Vagina (tissue), 2 donors: ENCODE results near the gene JAM3. TPM values are rescaled to one million over a fixed set of nuclear protein-coding genes. Genes with fewer than 3 reads are reported as not detected.

Experiments
- DNase-seq, 2 donors: peaks; one replicate each; pipeline ENCODE4 v3.0.0-alpha.2; 2017; ENCODE audit errors: extremely low spot score in 2 of 2
- H3K27ac ChIP-seq: fragments of 200-600 bp; sonication (generic); one replicate; pipeline ENCODE4 v1.5.1; 2019
- H3K27me3 ChIP-seq: fragments of 200-600 bp; sonication (generic); one replicate; pipeline ENCODE4 v1.5.1; 2019
- H3K36me3 ChIP-seq, 2 donors: fragments of 200-600 bp; sonication (generic); one replicate each; pipeline ENCODE4 v1.5.1; 2017 to 2019
- H3K4me1 ChIP-seq: fragments of 200-600 bp; sonication (generic); one replicate; pipeline ENCODE4 v1.5.1; 2019
- H3K4me3 ChIP-seq, 2 donors: fragments of 200-600 bp; sonication (generic); 1 replicate in 1 of 2; 2 replicates in 1 of 2; pipeline ENCODE4 v1.5.1; 2016 to 2019
- H3K9me3 ChIP-seq: fragments of 200-600 bp; sonication (generic); one replicate; pipeline ENCODE4 v1.5.1; 2019
- POLR2A ChIP-seq, 2 donors: fragments of 450-650 bp; IDR thresholded peaks; one replicate each; pipeline ENCODE4 v1.6.1; 2017; ENCODE audit warnings: antibody characterized with exemption in 2 of 2, mild to moderate bottlenecking in 2 of 2, moderate library complexity in 2 of 2
- POLR2AphosphoS5 ChIP-seq, 2 donors: sonication (generic); formaldehyde crosslinking; IDR thresholded peaks; one replicate each; pipeline ENCODE4 v1.9.0; 2017; ENCODE audit warnings: antibody characterized with exemption in 2 of 2, mild to moderate bottlenecking in 2 of 2, low read depth in 1 of 2; ENCODE audit not compliant: insufficient read depth in 1 of 2
- intact Hi-C: fragments of 100-400 bp; cut with DNase I; formaldehyde crosslinking; loops from one replicate; pipeline ENCODE4 v1.15.1; 2023
- total RNA-seq: library from RNA; depleted of rRNA; stranded (reverse); fragments of >200 nt; gene quantifications from one replicate; pipeline ENCODE4 v1.2.3, GENCODE V29; 2016
- TF ChIP-seq, protein P1 (sequence below), 3 experiments: fragments of 450-650 bp in 2 of 3; fragments of 200-600 bp in 1 of 3; sonication (generic) in 1 of 3; IDR thresholded peaks; one replicate each; pipeline ENCODE4 v1.5.1; 2017 to 2019; ENCODE audit warnings: antibody characterized with exemption in 3 of 3, mild to moderate bottlenecking in 2 of 3, moderate library complexity in 2 of 3

The JAM3 gene
- total RNA-seq, 1 donor from 2014 or later, result 31.7 TPM

DNA sequence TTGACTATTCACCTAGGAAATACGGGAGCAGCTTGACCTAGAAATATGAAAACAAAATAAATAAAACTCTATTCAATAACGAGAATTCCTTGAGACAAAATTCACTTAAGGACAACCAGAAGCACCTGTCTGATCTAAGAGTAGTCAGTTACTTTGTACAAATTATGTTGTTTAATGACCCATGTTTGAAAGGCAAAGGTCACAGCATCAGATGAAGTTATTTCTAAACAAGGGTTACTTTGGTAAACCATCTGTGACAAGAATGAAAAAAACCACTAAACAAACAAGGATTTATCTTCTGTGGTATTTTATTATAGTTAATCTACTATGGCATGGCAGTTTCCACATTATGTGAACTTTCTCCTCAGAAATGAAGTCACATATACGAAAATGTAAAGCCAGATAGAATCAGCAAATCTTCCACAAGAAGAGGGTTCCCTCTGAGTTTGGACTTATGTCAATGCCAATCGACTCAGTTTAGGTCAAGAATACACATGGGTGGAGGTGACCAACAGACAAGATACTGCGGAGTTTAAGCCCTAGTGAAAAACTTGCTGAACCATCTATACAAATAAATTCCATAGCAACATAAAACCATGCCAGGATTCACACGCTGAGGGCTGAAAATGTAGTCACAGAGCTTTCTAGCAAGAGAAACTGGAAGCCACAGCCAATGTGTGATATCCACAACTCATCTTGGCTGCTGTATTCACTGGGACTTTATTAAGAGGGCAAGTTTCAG, 101.5 kb downstream of the JAM3 start:
- TF ChIP-seq, protein P1, sequence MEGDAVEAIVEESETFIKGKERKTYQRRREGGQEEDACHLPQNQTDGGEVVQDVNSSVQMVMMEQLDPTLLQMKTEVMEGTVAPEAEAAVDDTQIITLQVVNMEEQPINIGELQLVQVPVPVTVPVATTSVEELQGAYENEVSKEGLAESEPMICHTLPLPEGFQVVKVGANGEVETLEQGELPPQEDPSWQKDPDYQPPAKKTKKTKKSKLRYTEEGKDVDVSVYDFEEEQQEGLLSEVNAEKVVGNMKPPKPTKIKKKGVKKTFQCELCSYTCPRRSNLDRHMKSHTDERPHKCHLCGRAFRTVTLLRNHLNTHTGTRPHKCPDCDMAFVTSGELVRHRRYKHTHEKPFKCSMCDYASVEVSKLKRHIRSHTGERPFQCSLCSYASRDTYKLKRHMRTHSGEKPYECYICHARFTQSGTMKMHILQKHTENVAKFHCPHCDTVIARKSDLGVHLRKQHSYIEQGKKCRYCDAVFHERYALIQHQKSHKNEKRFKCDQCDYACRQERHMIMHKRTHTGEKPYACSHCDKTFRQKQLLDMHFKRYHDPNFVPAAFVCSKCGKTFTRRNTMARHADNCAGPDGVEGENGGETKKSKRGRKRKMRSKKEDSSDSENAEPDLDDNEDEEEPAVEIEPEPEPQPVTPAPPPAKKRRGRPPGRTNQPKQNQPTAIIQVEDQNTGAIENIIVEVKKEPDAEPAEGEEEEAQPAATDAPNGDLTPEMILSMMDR (IDR thresholded peaks at IDR 0.05), result no peak
- intact Hi-C loops, result no loop called here
- H3K36me3 ChIP-seq, result peaks cover 0 to 16% of the 10 kb centered on the region in 2 donors
- DNase-seq, result no peak
- H3K27me3 ChIP-seq, result no peaks in the 10 kb centered on the region
- H3K4me1 ChIP-seq, result no peaks in the 10 kb centered on the region
- H3K9me3 ChIP-seq, result no peaks in the 10 kb centered on the region
- H3K27ac ChIP-seq, result no peak overlapping the region
- no peak overlapping the region for H3K4me3 ChIP-seq

DNA sequence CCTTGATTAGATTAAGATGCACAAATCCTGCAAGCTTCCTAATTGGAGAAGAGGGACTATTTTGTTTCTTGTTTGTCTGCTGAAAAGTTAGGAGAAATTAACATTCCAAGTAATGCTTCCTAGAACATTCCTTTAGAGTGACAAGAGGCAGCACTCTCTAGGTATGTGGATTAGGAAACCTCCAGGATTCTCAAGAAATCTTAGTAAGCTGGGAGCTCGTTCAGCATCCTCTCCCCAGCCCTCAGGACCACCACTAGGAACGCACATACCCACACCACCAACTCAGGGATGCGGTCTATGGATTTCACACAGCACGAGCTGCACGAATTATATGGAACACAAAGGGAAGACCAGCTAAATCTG, 102.0 kb downstream of the JAM3 start:
- TF ChIP-seq POLR2AphosphoS5 (IDR thresholded peaks at IDR 0.05; ENCODE audit: insufficient read depth in 1 of 2, low read depth in 1 of 2), result no peak
- TF ChIP-seq, protein P1 (IDR thresholded peaks at IDR 0.05), result no peak
- TF ChIP-seq POLR2A (IDR thresholded peaks at IDR 0.05), result no peak
- no peaks in the 10 kb centered on the region for H3K9me3 ChIP-seq
- no peak overlapping the region for H3K27ac ChIP-seq
- peaks cover 0 to 16% of the 10 kb centered on the region in 2 donors for H3K36me3 ChIP-seq
- intact Hi-C loops, result no loop called here
- no peak overlapping the region for H3K4me3 ChIP-seq
- no peaks in the 10 kb centered on the region for H3K27me3 ChIP-seq
- DNase-seq, result no peak
- no peaks in the 10 kb centered on the region for H3K4me1 ChIP-seq

DNA sequence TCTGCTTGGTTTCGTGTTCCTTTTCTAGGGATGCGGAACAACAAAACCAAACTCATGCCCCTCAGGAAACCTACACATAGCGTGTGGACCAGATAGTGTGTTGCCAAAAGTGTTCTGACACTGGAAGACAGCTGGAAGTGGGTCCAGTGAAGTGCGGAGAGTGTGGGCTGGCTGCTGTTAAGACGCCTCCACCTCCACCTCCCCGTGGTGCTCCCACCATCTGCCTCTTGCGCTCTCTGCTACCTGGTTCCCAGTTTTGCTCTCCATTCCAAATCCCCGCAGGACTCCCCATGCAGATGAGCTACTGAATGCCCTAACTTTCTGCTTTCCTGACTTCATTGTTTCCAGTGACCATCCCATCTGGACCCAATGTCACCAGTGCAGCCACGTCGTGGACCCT, 103.1 kb downstream of the JAM3 start:
- Histone ChIP-seq H3K36me3 (peaks cover 0 to 16% of the 10 kb centered on the region in 2 donors), H3K9me3 (no peaks in the 10 kb centered on the region), H3K27me3 (no peaks in the 10 kb centered on the region), H3K4me3 (no peak overlapping the region), H3K4me1 (no peaks in the 10 kb centered on the region), H3K27ac (no peak overlapping the region)
- intact Hi-C loops, result no loop called here
- TF ChIP-seq, protein P1 (IDR thresholded peaks at IDR 0.05), result no peak
- no peak for TF ChIP-seq POLR2AphosphoS5 (IDR thresholded peaks at IDR 0.05; ENCODE audit: insufficient read depth in 1 of 2, low read depth in 1 of 2)
- TF ChIP-seq POLR2A (IDR thresholded peaks at IDR 0.05), result no peak
- no peak for DNase-seq

DNA sequence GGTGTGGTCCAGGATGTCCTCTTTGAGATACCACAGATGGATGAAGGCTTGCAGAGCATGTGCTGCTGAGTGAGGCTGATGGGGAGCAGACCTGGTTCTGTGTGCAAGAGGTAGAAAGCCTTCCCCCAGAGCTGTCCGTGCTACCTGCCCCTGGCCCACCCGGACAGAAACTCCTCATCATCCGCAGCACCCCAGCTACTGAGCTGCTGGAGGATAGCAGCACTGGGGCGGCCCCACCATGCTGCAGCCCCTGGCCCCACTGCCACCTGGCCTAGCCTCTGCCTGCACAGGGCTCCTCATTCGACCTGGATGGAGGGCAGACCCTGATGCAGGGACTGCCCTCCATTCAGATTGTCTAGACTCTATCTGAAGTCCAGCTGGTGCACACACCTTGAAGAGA, 104.4 kb downstream of the JAM3 start:
- no peaks in the 10 kb centered on the region for H3K27me3 ChIP-seq
- no peaks in the 10 kb centered on the region for H3K4me1 ChIP-seq
- H3K4me3 ChIP-seq, result no peak overlapping the region
- H3K36me3 ChIP-seq, result peaks cover 0 to 13% of the 10 kb centered on the region in 2 donors
- no peak for DNase-seq
- no peak for TF ChIP-seq POLR2A (IDR thresholded peaks at IDR 0.05)
- TF ChIP-seq, protein P1 (IDR thresholded peaks at IDR 0.05), result no peak
- TF ChIP-seq POLR2AphosphoS5 (IDR thresholded peaks at IDR 0.05; ENCODE audit: insufficient read depth in 1 of 2, low read depth in 1 of 2), result no peak
- no peak overlapping the region for H3K27ac ChIP-seq
- intact Hi-C loops, result no loop called here
- H3K9me3 ChIP-seq, result no peaks in the 10 kb centered on the region

DNA sequence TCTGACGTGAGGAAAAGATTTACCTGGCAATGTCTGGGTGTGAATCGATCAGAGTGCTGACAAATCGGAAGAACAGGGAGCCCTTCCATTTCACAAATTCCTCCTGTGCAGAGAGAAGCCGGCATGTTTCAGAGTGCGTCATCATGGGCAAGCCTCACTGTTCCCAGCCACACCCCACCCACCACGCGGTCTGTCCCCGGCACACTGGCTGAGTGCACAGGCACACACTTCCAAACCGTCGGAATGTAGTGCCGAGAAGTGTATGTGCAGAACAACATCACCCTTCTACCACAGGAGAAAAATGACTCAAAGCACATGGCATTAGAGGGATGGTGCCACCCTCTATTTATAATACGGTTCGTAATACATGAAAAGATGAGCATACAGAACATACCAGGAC, 107.4 kb downstream of the JAM3 start:
- H3K27me3 ChIP-seq, result no peaks in the 10 kb centered on the region
- H3K36me3 ChIP-seq, result peaks cover 0 to 8% of the 10 kb centered on the region in 2 donors
- no peak overlapping the region for H3K4me3 ChIP-seq
- H3K4me1 ChIP-seq, result no peaks in the 10 kb centered on the region
- H3K9me3 ChIP-seq, result no peaks in the 10 kb centered on the region
- DNase-seq, result no peak
- H3K27ac ChIP-seq, result no peak overlapping the region
- intact Hi-C loops, result no loop called here
- TF ChIP-seq POLR2AphosphoS5 (IDR thresholded peaks at IDR 0.05; ENCODE audit: insufficient read depth in 1 of 2, low read depth in 1 of 2) (no peak), POLR2A (IDR thresholded peaks at IDR 0.05) (no peak)
- TF ChIP-seq, protein P1 (IDR thresholded peaks at IDR 0.05), result no peak
